KMS-11 (cell line): Measurements from ENCODE around the gene THRAP3.

ENCODE experiments used
- H2AFZ ChIP-seq: fragments of 200-600 bp; sonication (generic); 2 replicates; pipeline ENCODE4 v1.6.1; 2016; ENCODE audit warnings: antibody characterized with exemption, mixed run types, low read depth
- H3K27ac ChIP-seq: fragments of 200-600 bp; sonication (generic); 2 replicates; pipeline ENCODE4 v1.6.1; 2016; ENCODE audit warnings: mild to moderate bottlenecking, mixed run types
- H3K27me3 ChIP-seq: fragments of 200-600 bp; sonication (generic); 2 replicates; pipeline ENCODE4 v1.6.1; 2017; ENCODE audit warnings: mild to moderate bottlenecking, low read depth, mixed run types, moderate library complexity; ENCODE audit not compliant: insufficient read depth
- H3K36me3 ChIP-seq: fragments of 200-600 bp; sonication (generic); 2 replicates; pipeline ENCODE4 v1.6.1; 2017; ENCODE audit warnings: mild to moderate bottlenecking, mixed run types; ENCODE audit not compliant: insufficient read depth
- H3K4me1 ChIP-seq: fragments of 200-600 bp; sonication (generic); 2 replicates; pipeline ENCODE4 v1.6.1; 2016; ENCODE audit warnings: mild to moderate bottlenecking, low read depth, mixed run types; ENCODE audit not compliant: poor library complexity, severe bottlenecking
- H3K4me2 ChIP-seq: fragments of 200-600 bp; sonication (generic); 2 replicates; pipeline ENCODE4 v1.7.0; 2016; ENCODE audit warnings: mild to moderate bottlenecking, mixed run types
- H3K4me3 ChIP-seq: fragments of 200-600 bp; sonication (generic); IDR thresholded peaks from 2 replicates; pipeline ENCODE4 v1.6.1; 2017; ENCODE audit warnings: low read depth, low read length, mixed read lengths; ENCODE audit not compliant: insufficient read depth
- H3K79me2 ChIP-seq: fragments of 200-600 bp; sonication (generic); 2 replicates; pipeline ENCODE4 v1.6.1; 2016; ENCODE audit warnings: low read depth, mixed run types; ENCODE audit not compliant: insufficient read depth
- H3K9ac ChIP-seq: fragments of 200-600 bp; sonication (generic); 2 replicates; pipeline ENCODE4 v1.6.1; 2016; ENCODE audit warnings: mild to moderate bottlenecking, mixed run types
- H4K20me1 ChIP-seq: fragments of 200-600 bp; sonication (generic); 2 replicates; pipeline ENCODE4 v1.6.1; 2016; ENCODE audit warnings: mild to moderate bottlenecking, mixed run types; ENCODE audit not compliant: insufficient read depth
- CTCF ChIP-seq: fragments of 200-600 bp; sonication (generic); conservative IDR thresholded peaks from 2 replicates; pipeline ENCODE4 v1.6.1; 2017; ENCODE audit warnings: low read depth, mild to moderate bottlenecking, antibody characterized with exemption, low read length, moderate library complexity, mixed read lengths

Gene THRAP3

GRCh38 chr1:36301220-36301619, 77.0 kb downstream of the THRAP3 start:
- H3K4me3 ChIP-seq, result no peak overlapping the region
- TF ChIP-seq CTCF, result no peak
- no peak overlapping the region for H3K27ac ChIP-seq
- no peak overlapping the region for H3K4me2 ChIP-seq
- no peaks in the 10 kb centered on the region for H3K79me2 ChIP-seq
- no peaks in the 10 kb centered on the region for H3K27me3 ChIP-seq
- H2AFZ ChIP-seq, result no peak overlapping the region
- no peak overlapping the region for H3K9ac ChIP-seq
- no peaks in the 10 kb centered on the region for H4K20me1 ChIP-seq
- peaks cover 20% of the 10 kb centered on the region for H3K4me1 ChIP-seq
- 0 out of 2 replicates have a peak, but pooled peaks cover 3% of the 10 kb centered on the region for H3K36me3 ChIP-seq

GRCh38 chr1:36303244-36303643, 79.0 kb downstream of the THRAP3 start:
- peaks cover 25% of the 10 kb centered on the region for H3K4me1 ChIP-seq
- no peak overlapping the region for H3K4me3 ChIP-seq
- H3K4me2 ChIP-seq, result no peak overlapping the region
- H3K36me3 ChIP-seq, result 0 out of 2 replicates have a peak, but pooled peaks cover 3% of the 10 kb centered on the region
- H3K9ac ChIP-seq, result no peak overlapping the region
- H3K27ac ChIP-seq, result no peak overlapping the region
- no peak overlapping the region for H2AFZ ChIP-seq
- no peaks in the 10 kb centered on the region for H3K27me3 ChIP-seq
- TF ChIP-seq CTCF, result no peak
- no peaks in the 10 kb centered on the region for H3K79me2 ChIP-seq
- H4K20me1 ChIP-seq, result no peaks in the 10 kb centered on the region

- Histone ChIP-seq H3K27me3 (no peaks in the 10 kb centered on the region), H3K4me3 (no peak overlapping the region), H4K20me1 (no peaks in the 10 kb centered on the region), H3K79me2 (no peaks in the 10 kb centered on the region), H3K36me3 (0 out of 2 replicates have a peak, but pooled peaks cover 3% of the 10 kb centered on the region), H3K27ac (no peak overlapping the region), H3K9ac (no peak overlapping the region), H3K4me1 (peaks cover 25% of the 10 kb centered on the region), H2AFZ (no peak overlapping the region), H3K4me2 (no peak overlapping the region)
- no peak for TF ChIP-seq CTCF
Observed at GRCh38 chr1:36303650-36304360, 79.6 kb downstream of the THRAP3 start.

- Histone ChIP-seq H3K27ac (no peak overlapping the region), H3K4me1 (peaks cover 21% of the 10 kb centered on the region), H3K79me2 (no peaks in the 10 kb centered on the region), H3K4me3 (no peak overlapping the region), H3K27me3 (no peaks in the 10 kb centered on the region), H3K9ac (no peak overlapping the region), H3K36me3 (0 out of 2 replicates have a peak, but pooled peaks cover 3% of the 10 kb centered on the region), H2AFZ (no peak overlapping the region), H4K20me1 (no peaks in the 10 kb centered on the region), H3K4me2 (no peak overlapping the region)
- no peak for TF ChIP-seq CTCF
Observed at GRCh38 chr1:36304521-36304920, 80.3 kb downstream of the THRAP3 start.
